A549 (cell line): ENCODE data around the gene LYPD8.

Source experiments
- CEBPB ChIP-seq, 2 experiments: fragments of >200 bp in 1 of 2; sonication (Bioruptor Twin) in 1 of 2; formaldehyde crosslinking in 1 of 2; IDR thresholded peaks; 2 replicates each; pipeline ENCODE4 v1.6.1; 2012 to 2016
- FOSB ChIP-seq: fragments of 250-450 bp; sonication (Bioruptor Pico); IDR thresholded peaks from 2 replicates; pipeline ENCODE4 v1.5.0; 2020; ENCODE audit warnings: mild to moderate bottlenecking, moderate library complexity
- HEYL ChIP-seq: fragments of 250-450 bp; sonication (Bioruptor Pico); IDR thresholded peaks from 2 replicates; pipeline ENCODE4 v1.8.0; 2021; ENCODE audit warnings: mild to moderate bottlenecking, moderate library complexity
- POLR2A ChIP-seq: IDR thresholded peaks from 2 replicates; pipeline ENCODE4 v1.6.1; 2012; ENCODE audit warnings: mild to moderate bottlenecking, low read length
- RAD21 ChIP-seq, 2 experiments: fragments of >200 bp in 1 of 2; sonication (Bioruptor Twin) in 1 of 2; formaldehyde crosslinking in 1 of 2; IDR thresholded peaks in 1 of 2; conservative IDR thresholded peaks in 1 of 2; 2 replicates in 1 of 2; 3 replicates in 1 of 2; pipeline ENCODE4 v1.6.1; 2012 to 2018; ENCODE audit warnings: inconsistent platforms in 1 of 2
- RARB ChIP-seq: fragments of 250-450 bp; sonication (Bioruptor Pico); IDR thresholded peaks from 2 replicates; pipeline ENCODE4 v1.8.0; 2021; ENCODE audit warnings: mild to moderate bottlenecking, moderate library complexity
- TP53 ChIP-seq: fragments of 250-450 bp; sonication (Bioruptor Pico); IDR thresholded peaks from 2 replicates; pipeline ENCODE4 v1.5.0; 2021; ENCODE audit warnings: mild to moderate bottlenecking, moderate library complexity
- TF ChIP-seq, protein P1 (sequence below): fragments of >200 bp; sonication (Bioruptor Twin); formaldehyde crosslinking; IDR thresholded peaks from 3 replicates; pipeline ENCODE4 v1.5.1; 2016

DNA sequence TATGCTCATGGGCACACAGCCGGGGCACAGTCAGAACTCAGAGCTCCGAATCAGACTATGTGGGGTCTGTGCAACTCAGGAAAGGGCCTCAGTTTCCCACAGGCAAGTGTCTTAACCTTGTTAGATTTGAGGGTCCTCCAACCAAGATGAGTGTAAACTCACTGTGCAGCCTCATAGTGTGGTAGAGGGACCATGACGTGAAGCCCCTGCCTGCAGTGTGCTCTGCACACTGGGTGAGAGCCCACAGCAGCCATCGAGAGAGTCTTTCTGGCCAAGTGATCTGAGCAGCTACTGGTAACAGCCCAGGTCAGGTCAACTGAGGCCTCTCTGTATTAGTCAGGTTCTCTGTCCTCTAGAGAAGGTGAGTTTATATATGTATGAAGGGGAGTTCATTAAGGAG is 592 bp upstream of the LYPD8 start:
- TF ChIP-seq, protein P1, sequence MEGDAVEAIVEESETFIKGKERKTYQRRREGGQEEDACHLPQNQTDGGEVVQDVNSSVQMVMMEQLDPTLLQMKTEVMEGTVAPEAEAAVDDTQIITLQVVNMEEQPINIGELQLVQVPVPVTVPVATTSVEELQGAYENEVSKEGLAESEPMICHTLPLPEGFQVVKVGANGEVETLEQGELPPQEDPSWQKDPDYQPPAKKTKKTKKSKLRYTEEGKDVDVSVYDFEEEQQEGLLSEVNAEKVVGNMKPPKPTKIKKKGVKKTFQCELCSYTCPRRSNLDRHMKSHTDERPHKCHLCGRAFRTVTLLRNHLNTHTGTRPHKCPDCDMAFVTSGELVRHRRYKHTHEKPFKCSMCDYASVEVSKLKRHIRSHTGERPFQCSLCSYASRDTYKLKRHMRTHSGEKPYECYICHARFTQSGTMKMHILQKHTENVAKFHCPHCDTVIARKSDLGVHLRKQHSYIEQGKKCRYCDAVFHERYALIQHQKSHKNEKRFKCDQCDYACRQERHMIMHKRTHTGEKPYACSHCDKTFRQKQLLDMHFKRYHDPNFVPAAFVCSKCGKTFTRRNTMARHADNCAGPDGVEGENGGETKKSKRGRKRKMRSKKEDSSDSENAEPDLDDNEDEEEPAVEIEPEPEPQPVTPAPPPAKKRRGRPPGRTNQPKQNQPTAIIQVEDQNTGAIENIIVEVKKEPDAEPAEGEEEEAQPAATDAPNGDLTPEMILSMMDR, result no peak
- TF ChIP-seq POLR2A, result no peak
- no peak for TF ChIP-seq RAD21 (conservative IDR thresholded peaks at IDR 0.05 in 1 of 2, IDR thresholded peaks at IDR 0.05 in 1 of 2)
- TF ChIP-seq FOSB (CRISPR knock-in tag), result no peak
- TF ChIP-seq TP53 (CRISPR knock-in tag), result no peak
- no peak for TF ChIP-seq CEBPB (IDR thresholded peaks at IDR 0.05)
- no peak for TF ChIP-seq HEYL (CRISPR knock-in tag)
- TF ChIP-seq RARB, result no peak
